SKM-1 (cell line): ENCODE measurements around the gene GCC1.
"Not testable (repeated sequence)": the region's sequence is repeated elsewhere in the genome, so short reads cannot be mapped to it uniquely, and the experiment has no call there.

Experiments
- DNase-seq: peaks from one replicate; lab custom pipeline; 2025; ENCODE audit not compliant: unreplicated experiment; lab: John Stamatoyannopoulos, UW

Gene GCC1

DNA sequence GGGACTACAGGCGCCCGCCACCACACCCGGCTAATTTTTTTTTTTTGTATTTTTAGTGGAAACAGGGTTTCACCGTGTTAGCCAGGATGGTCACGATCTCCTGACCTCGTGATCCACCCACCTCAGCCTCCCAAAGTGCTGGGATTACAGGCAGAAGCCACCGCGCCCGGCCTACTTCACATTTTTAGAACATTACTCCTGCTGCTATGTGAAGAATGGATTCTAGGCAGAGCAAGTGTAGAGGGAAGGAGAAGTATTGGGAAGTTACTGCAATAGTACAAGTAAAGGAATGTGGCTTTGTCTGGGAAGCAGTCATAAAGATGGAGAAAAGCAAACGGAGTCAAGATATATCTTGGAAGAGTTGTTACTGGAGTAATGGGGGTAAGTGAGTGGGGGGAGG lies 44.9 kb downstream of the GCC1 start:
- not testable (repeated sequence) for DNase-seq

DNA sequence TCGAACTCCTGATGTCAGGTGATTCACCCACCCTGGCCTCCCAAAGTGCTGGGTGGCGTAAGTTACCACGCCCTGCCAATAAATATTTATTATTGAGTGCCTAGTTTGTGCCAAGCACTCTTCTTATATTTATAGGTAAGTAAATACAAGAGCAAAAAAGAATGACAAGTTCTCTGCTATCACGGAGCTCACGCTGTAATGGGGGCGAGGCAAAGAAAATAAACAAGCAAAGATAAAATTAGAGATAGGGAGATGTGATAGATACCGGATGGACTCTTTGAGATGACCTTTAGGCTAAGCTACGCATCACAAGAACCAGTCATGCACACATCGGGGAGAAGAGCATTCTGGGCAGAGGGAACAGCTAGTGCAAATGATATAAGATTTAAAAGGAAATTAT lies 46.3 kb downstream of the GCC1 start:
- DNase-seq: no peak

DNA sequence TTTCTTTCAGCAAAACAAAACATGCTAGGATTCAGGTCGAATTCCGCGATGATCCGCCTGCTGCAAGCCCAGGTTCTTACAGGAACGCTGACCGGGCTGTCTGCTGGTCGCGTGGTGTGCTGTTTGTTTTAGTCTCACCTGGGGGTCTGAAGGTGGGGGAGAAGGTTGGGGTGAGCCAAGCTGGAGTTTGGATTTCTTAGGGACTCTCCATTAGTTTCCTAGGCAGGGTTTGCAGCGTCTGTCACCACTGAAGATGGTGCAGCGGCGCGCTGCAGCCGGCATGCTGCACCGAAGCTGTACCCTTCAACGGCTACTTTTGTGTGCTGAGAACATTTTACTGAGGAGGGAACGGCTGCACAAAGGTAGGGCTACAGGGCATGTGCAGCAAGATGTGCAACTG lies 48.7 kb downstream of the GCC1 start:
- no peak for DNase-seq

DNA sequence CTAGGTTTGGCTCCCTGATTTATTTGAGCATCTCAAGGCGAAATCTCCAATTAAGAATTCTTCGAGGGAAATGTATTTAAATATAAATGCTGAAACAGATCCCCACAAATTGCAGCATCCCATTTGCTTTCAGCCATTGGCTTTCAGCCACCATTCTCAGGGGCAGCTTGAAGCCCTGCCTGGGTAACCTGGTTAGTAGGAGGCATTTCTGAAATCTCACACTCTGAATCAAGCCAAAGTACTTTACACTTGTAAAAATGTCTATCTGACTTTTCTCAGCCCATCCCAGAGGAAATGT lies 49.1 kb downstream of the GCC1 start:
- DNase-seq: no peak

DNA sequence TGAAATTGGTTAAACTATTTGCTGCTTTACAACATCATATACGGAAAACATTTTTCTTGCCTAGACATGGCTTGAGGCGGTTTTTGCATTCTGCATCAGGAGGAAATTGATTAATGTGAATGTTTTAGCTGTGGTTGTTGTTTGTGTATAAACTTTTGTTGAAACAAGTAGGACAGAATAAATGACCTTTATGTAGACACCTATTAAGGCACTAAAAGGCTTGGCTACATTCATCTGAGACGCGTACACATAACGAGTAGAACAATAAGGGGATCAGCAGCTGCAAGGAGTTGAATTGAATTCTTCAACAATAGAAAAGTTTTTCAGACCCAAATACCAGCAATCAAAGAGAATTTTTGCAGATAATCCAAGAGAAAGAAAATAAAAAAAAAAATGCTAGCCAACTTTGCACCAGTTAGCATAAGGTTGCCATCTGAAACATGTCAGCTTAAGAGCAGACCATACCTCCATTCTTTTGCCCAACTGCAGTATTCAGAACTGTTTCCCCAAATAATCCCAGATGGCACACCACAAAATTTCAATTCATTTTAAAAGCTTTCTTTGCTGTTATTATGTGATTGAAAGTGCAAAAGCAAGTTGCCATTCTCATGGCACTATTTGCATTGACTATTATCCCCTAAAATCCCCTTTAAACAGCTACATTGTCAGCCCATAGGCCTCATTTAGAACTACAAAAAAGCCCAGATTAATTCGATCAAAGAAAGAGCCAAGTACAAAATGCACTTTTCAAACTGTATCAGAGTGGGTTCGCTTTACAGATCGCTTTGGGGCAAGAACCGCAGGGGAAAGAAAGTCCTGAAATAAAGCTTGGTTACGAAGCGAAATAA lies 49.6 kb downstream of the GCC1 start:
- no peak for DNase-seq

DNA sequence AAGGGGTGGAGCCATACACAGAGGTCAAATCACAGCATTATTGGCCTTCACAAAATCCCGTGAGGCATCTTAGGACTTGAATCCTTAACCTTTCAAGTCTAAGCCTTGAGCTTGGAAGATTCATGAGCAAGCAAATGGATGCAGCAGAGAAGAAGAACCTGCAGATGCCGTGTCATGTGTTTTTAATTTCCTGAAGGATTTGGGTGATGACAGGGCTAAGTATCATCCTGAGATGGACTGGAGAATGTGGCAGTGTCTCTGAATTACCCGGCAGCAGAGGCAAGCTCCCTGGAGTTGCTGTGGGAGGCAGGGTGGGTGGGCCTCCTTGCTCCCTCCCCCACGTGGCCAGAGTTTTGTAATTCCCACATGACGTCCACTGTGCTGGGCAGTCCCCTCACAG lies 50.8 kb downstream of the GCC1 start:
- no peak for DNase-seq

DNA sequence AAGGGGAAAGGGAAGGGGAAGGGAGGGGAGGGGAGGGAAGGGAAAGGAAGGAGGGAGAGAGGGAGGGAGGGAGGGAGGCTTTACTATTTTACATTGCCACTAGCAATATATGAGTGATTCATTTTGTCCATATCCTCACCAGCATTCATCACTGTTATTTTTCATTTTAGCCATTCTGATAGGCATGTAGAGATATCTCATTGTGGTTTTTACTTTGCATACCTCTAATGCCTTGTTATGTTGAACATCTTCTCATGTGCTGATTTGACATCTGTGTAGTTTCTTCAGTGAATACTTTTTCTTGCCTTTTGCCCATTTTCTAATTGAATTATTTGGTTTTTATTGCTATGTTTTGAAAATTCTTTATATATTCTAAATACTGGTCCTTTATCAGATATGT lies 52.7 kb downstream of the GCC1 start:
- no peak for DNase-seq

DNA sequence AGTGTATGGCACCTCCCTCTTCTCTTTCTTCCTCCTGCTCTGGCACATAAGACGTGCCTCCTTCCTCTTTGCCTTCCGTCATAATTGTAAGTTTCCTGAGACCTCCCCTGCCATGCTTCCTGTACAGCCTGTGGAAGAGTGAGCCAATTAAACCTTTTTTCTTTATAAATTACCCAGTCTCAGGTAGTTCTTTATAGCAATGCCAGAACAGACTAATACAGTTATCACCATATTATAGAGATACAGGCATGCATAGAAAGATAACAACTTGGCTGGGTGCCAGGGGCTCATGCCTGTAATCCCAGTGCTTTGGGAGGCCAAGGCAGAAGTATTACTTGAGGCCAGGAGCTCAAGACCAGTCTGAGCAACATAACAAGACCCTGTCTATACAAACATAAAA lies 53.2 kb downstream of the GCC1 start:
- no peak for DNase-seq
